ENCODE measurements around the gene KRTAP12-1.
"Not testable (repeated sequence)": the region's sequence is repeated elsewhere in the genome, so short reads cannot be mapped to it uniquely, and the experiment has no call there.

Gene KRTAP12-1

GRCh38 chr21:44689740-44690139, 7.8 kb upstream of the KRTAP12-1 start:
- not testable (repeated sequence) for H3K36me3 ChIP-seq (ENCODE audit: control insufficient read depth, insufficient read depth, low read length); H3K4me1 ChIP-seq (ENCODE audit: control insufficient read depth, insufficient read depth, low read length)

DNA sequence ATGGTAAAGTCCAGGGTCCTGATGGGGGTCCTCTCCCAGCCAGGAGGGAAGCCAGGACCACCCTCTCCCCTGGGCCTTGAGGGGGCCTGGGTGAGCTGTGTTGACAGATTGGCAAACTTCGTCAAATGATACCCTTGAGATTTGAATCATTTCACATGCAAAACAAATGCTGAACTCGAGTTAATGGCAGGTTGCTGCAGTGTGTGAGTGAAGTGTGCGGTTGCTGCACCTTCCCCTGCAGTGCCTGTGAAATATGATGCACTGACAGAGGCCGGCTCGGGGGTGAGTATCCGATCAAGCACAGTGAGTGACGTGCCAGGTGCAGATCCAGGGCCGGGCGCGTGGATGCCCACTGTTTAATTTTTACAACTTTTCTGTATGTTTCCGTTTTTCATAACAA, 5.7 kb upstream of the KRTAP12-1 start:
- no peaks in the 10 kb centered on the region for H3K4me1 ChIP-seq (ENCODE audit: control insufficient read depth, insufficient read depth, low read length)
- H3K27me3 ChIP-seq (ENCODE audit: control insufficient read depth, insufficient read depth, low read length) = peaks cover 20% of the 10 kb centered on the region
- H3K4me3 ChIP-seq (ENCODE audit: low read length) = no peak overlapping the region
- no peaks in the 10 kb centered on the region for H3K9me3 ChIP-seq (ENCODE audit: control insufficient read depth, low read length)
- H3K9ac ChIP-seq (ENCODE audit: low read length) = no peak overlapping the region
- H3K36me3 ChIP-seq (ENCODE audit: control insufficient read depth, insufficient read depth, low read length) = no peaks in the 10 kb centered on the region

More at GRCh38 chr21:44689740-44690139, 7.8 kb upstream of the KRTAP12-1 start:
- not testable (repeated sequence) for H3K9ac ChIP-seq (ENCODE audit: low read length); H3K9me3 ChIP-seq (ENCODE audit: control insufficient read depth, low read length); H3K4me3 ChIP-seq (ENCODE audit: low read length)
- peaks cover 20% of the 10 kb centered on the region for H3K27me3 ChIP-seq (ENCODE audit: control insufficient read depth, insufficient read depth, low read length)

GRCh38 chr21:44686843-44687561, 5.0 kb upstream of the KRTAP12-1 start:
- Histone ChIP-seq H3K4me1 (ENCODE audit: control insufficient read depth, insufficient read depth, low read length) (no peaks in the 10 kb centered on the region), H3K4me3 (ENCODE audit: low read length) (no peak overlapping the region), H3K27me3 (ENCODE audit: control insufficient read depth, insufficient read depth, low read length) (peaks cover 20% of the 10 kb centered on the region), H3K36me3 (ENCODE audit: control insufficient read depth, insufficient read depth, low read length) (no peaks in the 10 kb centered on the region), H3K9ac (ENCODE audit: low read length) (no peak overlapping the region), H3K9me3 (ENCODE audit: control insufficient read depth, low read length) (no peaks in the 10 kb centered on the region)

DNA sequence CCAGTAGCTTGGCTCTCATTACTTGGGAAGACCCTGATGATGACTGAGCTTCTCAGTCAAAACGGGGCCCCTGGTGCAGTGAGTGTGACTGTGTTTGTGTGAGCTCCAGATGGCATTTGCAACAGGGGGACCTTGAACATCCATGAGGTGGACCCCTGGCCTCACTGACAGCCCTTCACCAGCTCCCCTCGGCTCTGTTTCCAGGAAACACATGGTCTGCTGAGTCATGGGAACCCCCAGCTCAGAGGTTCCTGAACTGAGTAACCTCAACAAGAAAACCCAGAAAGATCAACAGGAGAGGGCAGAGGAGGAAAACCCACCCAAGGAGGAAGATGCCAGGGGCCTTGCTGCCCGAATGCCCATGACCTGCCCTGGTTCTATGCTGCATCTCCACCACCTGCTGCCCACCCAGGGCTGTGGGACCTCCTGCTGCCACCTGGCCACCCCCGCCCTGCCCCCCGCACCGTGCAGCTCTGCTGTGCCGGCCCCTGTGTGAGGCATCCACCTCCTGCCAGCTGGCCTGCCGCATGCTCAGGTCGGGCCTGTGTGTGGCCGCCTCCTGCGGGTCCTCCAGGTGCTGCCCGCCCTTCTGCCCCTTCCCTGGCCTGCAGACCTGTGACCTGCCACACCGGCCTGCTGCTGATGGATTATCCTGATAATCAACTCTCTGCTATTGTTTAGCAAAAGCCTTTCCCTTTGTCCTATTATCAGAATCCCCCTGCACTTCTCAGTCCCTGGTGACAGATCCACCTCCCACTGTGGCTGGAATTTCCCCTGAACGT, 4.2 kb upstream of the KRTAP12-1 start:
- no peak overlapping the region for H3K4me3 ChIP-seq (ENCODE audit: low read length)
- H3K27me3 ChIP-seq (ENCODE audit: control insufficient read depth, insufficient read depth, low read length) = peaks cover 20% of the 10 kb centered on the region
- H3K4me1 ChIP-seq (ENCODE audit: control insufficient read depth, insufficient read depth, low read length) = no peaks in the 10 kb centered on the region
- no peak overlapping the region for H3K9ac ChIP-seq (ENCODE audit: low read length)
- no peaks in the 10 kb centered on the region for H3K36me3 ChIP-seq (ENCODE audit: control insufficient read depth, insufficient read depth, low read length)
- H3K9me3 ChIP-seq (ENCODE audit: control insufficient read depth, low read length) = no peaks in the 10 kb centered on the region

GRCh38 chr21:44685050-44685449, 3.1 kb upstream of the KRTAP12-1 start:
- not testable (repeated sequence) for H3K9ac ChIP-seq (ENCODE audit: low read length); H3K4me3 ChIP-seq (ENCODE audit: low read length); H3K4me1 ChIP-seq (ENCODE audit: control insufficient read depth, insufficient read depth, low read length); H3K9me3 ChIP-seq (ENCODE audit: control insufficient read depth, low read length); H3K36me3 ChIP-seq (ENCODE audit: control insufficient read depth, insufficient read depth, low read length)
- H3K27me3 ChIP-seq (ENCODE audit: control insufficient read depth, insufficient read depth, low read length) = peaks cover 20% of the 10 kb centered on the region

- H3K9me3 ChIP-seq (ENCODE audit: control insufficient read depth, low read length) = no peaks in the 10 kb centered on the region
- H3K4me3 ChIP-seq (ENCODE audit: low read length) = no peak overlapping the region
- peaks cover 20% of the 10 kb centered on the region for H3K27me3 ChIP-seq (ENCODE audit: control insufficient read depth, insufficient read depth, low read length)
These were observed 2.5 kb upstream of the KRTAP12-1 start for GRCh38 chr21:44684483-44684882.

GRCh38 chr21:44684077-44684476, 2.1 kb upstream of the KRTAP12-1 start:
- Histone ChIP-seq H3K4me1 (ENCODE audit: control insufficient read depth, insufficient read depth, low read length) (no peaks in the 10 kb centered on the region), H3K9me3 (ENCODE audit: control insufficient read depth, low read length) (no peaks in the 10 kb centered on the region), H3K4me3 (ENCODE audit: low read length) (no peak overlapping the region), H3K27me3 (ENCODE audit: control insufficient read depth, insufficient read depth, low read length) (peaks cover 20% of the 10 kb centered on the region), H3K36me3 (ENCODE audit: control insufficient read depth, insufficient read depth, low read length) (no peaks in the 10 kb centered on the region), H3K9ac (ENCODE audit: low read length) (no peak overlapping the region)

More at GRCh38 chr21:44684483-44684882, 2.5 kb upstream of the KRTAP12-1 start:
- H3K36me3 ChIP-seq (ENCODE audit: control insufficient read depth, insufficient read depth, low read length) = no peaks in the 10 kb centered on the region
- H3K4me1 ChIP-seq (ENCODE audit: control insufficient read depth, insufficient read depth, low read length) = no peaks in the 10 kb centered on the region
- H3K9ac ChIP-seq (ENCODE audit: low read length) = no peak overlapping the region

DNA sequence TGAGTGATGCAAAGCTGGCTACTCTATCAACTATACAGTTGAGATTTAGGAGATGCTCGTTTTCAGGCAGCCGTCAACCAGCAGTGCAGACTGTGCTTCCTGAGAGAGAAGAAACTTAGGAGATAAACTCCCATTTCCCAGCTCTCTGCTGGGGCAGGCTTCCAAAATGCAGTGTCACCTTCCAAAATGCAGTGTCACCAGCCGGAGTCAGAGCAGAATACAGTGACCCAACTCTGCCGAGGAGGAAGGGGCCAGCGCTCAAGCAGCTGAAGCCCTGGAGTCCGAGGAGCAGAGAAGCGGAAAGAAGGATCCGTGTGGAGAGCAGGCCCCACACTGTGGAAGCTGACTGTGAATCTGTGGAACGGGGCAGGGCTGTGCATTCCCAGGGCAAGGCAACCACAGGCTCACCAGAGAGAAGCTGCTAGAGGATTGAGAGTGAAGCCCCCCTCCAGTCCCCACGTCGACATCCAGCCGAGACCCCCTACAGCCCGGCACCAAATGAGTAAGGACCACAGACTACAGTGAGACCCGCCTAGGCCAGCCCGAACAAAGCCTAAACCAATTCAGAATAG, 703 bp upstream of the KRTAP12-1 start:
- no peak overlapping the region for H3K4me3 ChIP-seq (ENCODE audit: low read length)
- H3K27me3 ChIP-seq (ENCODE audit: control insufficient read depth, insufficient read depth, low read length) = peaks cover 17% of the 10 kb centered on the region
- no peaks in the 10 kb centered on the region for H3K9me3 ChIP-seq (ENCODE audit: control insufficient read depth, low read length)
- H3K4me1 ChIP-seq (ENCODE audit: control insufficient read depth, insufficient read depth, low read length) = no peaks in the 10 kb centered on the region
- no peak overlapping the region for H3K9ac ChIP-seq (ENCODE audit: low read length)
- H3K36me3 ChIP-seq (ENCODE audit: control insufficient read depth, insufficient read depth, low read length) = no peaks in the 10 kb centered on the region

DNA sequence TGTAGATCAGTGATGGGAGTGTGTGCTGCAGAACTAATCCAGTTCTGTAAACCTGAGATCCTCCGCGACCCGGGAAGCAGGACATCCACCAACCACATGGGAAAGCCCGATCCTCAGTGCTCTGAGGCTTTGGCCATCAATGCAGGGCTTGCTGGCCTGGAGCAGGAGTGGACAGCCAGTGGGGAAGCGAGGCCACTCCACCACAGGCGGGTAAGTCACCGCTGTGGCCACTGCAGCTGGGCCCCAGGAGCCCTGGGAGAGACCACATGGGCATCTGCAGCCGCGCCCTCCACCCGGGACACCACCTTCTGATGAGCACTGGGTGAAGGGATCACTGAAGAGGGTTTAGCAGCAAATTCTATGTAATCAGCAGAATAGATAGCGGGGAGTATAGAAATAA, 811 bp downstream of the KRTAP12-1 start:
- no peaks in the 10 kb centered on the region for H3K9me3 ChIP-seq (ENCODE audit: control insufficient read depth, low read length)
- peaks cover 3% of the 10 kb centered on the region for H3K27me3 ChIP-seq (ENCODE audit: control insufficient read depth, insufficient read depth, low read length)

DNA sequence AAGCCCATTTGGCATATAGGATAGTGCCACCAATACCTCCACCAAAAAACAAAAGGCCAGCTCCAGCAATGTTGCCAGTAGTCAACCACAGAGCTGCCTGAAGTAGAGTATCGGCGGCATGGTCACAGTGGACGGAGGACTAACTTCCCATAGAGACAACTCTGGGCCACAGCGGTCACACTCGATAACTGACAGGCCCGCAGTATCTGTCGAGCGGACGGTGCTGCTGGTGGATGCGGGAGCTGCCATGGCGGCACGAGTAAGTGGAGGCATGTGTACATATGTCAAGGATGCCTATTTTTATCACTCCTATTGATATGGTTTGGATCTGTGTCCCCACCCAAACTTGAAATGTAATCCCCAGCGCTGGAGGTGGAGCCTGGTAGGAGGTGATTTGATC, 4.1 kb downstream of the KRTAP12-1 start:
- Histone ChIP-seq H3K4me1 (ENCODE audit: control insufficient read depth, insufficient read depth, low read length) (no peaks in the 10 kb centered on the region), H3K4me3 (ENCODE audit: low read length) (no peak overlapping the region), H3K27me3 (ENCODE audit: control insufficient read depth, insufficient read depth, low read length) (no peaks in the 10 kb centered on the region), H3K36me3 (ENCODE audit: control insufficient read depth, insufficient read depth, low read length) (no peaks in the 10 kb centered on the region), H3K9ac (ENCODE audit: low read length) (no peak overlapping the region), H3K9me3 (ENCODE audit: control insufficient read depth, low read length) (no peaks in the 10 kb centered on the region)

More for the DNA sequence above, 811 bp downstream of the KRTAP12-1 start:
- H3K4me1 ChIP-seq (ENCODE audit: control insufficient read depth, insufficient read depth, low read length) = no peaks in the 10 kb centered on the region
- H3K36me3 ChIP-seq (ENCODE audit: control insufficient read depth, insufficient read depth, low read length) = no peaks in the 10 kb centered on the region
- no peak overlapping the region for H3K4me3 ChIP-seq (ENCODE audit: low read length)
- no peak overlapping the region for H3K9ac ChIP-seq (ENCODE audit: low read length)

- H3K4me3 ChIP-seq (ENCODE audit: low read length) = no peak overlapping the region
- no peaks in the 10 kb centered on the region for H3K9me3 ChIP-seq (ENCODE audit: control insufficient read depth, low read length)
- H3K9ac ChIP-seq (ENCODE audit: low read length) = no peak overlapping the region
- no peaks in the 10 kb centered on the region for H3K4me1 ChIP-seq (ENCODE audit: control insufficient read depth, insufficient read depth, low read length)
- no peaks in the 10 kb centered on the region for H3K36me3 ChIP-seq (ENCODE audit: control insufficient read depth, insufficient read depth, low read length)
- no peaks in the 10 kb centered on the region for H3K27me3 ChIP-seq (ENCODE audit: control insufficient read depth, insufficient read depth, low read length)
These were observed 10.1 kb downstream of the KRTAP12-1 start for GRCh38 chr21:44671911-44672310.
